HepG2 (cell line): ENCODE data around the gene IPO9. TPM values are rescaled to one million over a fixed set of nuclear protein-coding genes. Genes with fewer than 3 reads are reported as not detected.

Experiments used
- ATAC-seq: fragments of 200-7000 bp; cut with Tn5 transposase; 3 replicates; pipeline ENCODE4 v1.9.1; 2020; ENCODE audit warnings: mild to moderate bottlenecking, moderate library complexity
- BruUV-seq: library from RNA; stranded (reverse); fragments of 400-500 nt; replicated peaks from 2 replicates; lab custom pipeline; 2021; lab: Mats Ljungman, UMichigan
- CTCF ChIA-PET: fragments of 300-600 bp; formaldehyde crosslinking; extraction: SDS; loops from one replicate; lab custom pipeline; 2021; ENCODE audit warnings: low total read pairs, inconsistent platforms, low intra/inter-chr PET ratio; lab: Yijun Ruan, JAX
- POLR2A ChIA-PET: fragments of 350-600 bp; sonication (Branson Sonifier 250); formaldehyde crosslinking; loops from one replicate; lab custom pipeline; 2020; ENCODE audit warnings: antibody characterized with exemption, inconsistent platforms; lab: Yijun Ruan, JAX
- DNase-seq: peaks from one replicate; pipeline ENCODE4 v3.0.0-alpha.2; 2015; ENCODE audit warnings: low spot score
- FAIRE-seq: peaks from 3 replicates; lab custom pipeline; 2011; peaks lifted over from hg19 to GRCh38; lab: Jason Lieb, UNC
- H2AFZ ChIP-seq: one replicate; pipeline ENCODE4 v1.6.1; 2011; ENCODE audit warnings: low read length, inconsistent platforms
- H3K27ac ChIP-seq: fragments of 300-600 bp; 3 replicates; pipeline ENCODE4 v1.8.0; 2011; ENCODE audit warnings: mixed run types, mild to moderate bottlenecking, mixed read lengths, low read length, inconsistent platforms; ENCODE audit not compliant: insufficient read depth; ENCODE audit errors: extremely low read length
- H3K27me3 ChIP-seq, 2 experiments: fragments of 200-600 bp in 1 of 2; 2 replicates in 1 of 2; 3 replicates in 1 of 2; pipeline versions ENCODE4 v1.6.0 to v1.8.0; 2011; ENCODE audit warnings: low read length in 2 of 2, mild to moderate bottlenecking in 2 of 2, moderate library complexity in 2 of 2, inconsistent platforms in 1 of 2; ENCODE audit not compliant: insufficient read depth in 2 of 2, control insufficient read depth in 1 of 2
- H3K36me3 ChIP-seq, 2 experiments: fragments of 200-600 bp in 1 of 2; replicated peaks in 1 of 2; 2 replicates in 1 of 2; 3 replicates in 1 of 2; pipeline versions ENCODE4 v1.5.1 to v1.8.0; 2011; ENCODE audit warnings: low read length in 2 of 2, inconsistent platforms in 1 of 2; ENCODE audit not compliant: insufficient read depth in 2 of 2, control insufficient read depth in 1 of 2
- H3K4me1 ChIP-seq: 2 replicates; pipeline ENCODE4 v1.5.1; 2012; ENCODE audit warnings: low read length, inconsistent platforms; ENCODE audit not compliant: insufficient read depth
- H3K4me2 ChIP-seq: 2 replicates; pipeline ENCODE4 v1.6.0; 2011; ENCODE audit warnings: low read depth, low read length, inconsistent platforms
- H3K4me3 ChIP-seq, 3 experiments: fragments of 200-600 bp in 1 of 3; sonication (generic), shearing (Covaris generic) in 1 of 3; replicated peaks in 1 of 3; 2 replicates each; pipeline ENCODE4 v1.5.1; 2011 to 2016; ENCODE audit warnings: low read length in 3 of 3, inconsistent platforms in 2 of 3, low read depth in 2 of 3, mild to moderate bottlenecking in 2 of 3, control low read depth in 1 of 3, mixed read lengths in 1 of 3; ENCODE audit not compliant: insufficient read depth in 1 of 3
- H3K79me2 ChIP-seq: one replicate; pipeline ENCODE4 v1.6.1; 2011; ENCODE audit warnings: low read length, inconsistent platforms; ENCODE audit not compliant: insufficient read depth
- H3K9ac ChIP-seq: 2 replicates; pipeline ENCODE4 v1.6.0; 2011; ENCODE audit warnings: mild to moderate bottlenecking, low read depth, low read length, inconsistent platforms; ENCODE audit not compliant: insufficient read depth
- H3K9me3 ChIP-seq: 2 replicates; pipeline ENCODE4 v1.5.1; 2012; ENCODE audit warnings: mild to moderate bottlenecking, low read length
- H4K20me1 ChIP-seq: 2 replicates; pipeline ENCODE4 v1.6.0; 2011; ENCODE audit warnings: inconsistent platforms, mild to moderate bottlenecking, low read length, moderate library complexity; ENCODE audit not compliant: insufficient read depth
- GZF1 ChIP-seq: sonication (generic); formaldehyde crosslinking; IDR thresholded peaks from 2 replicates; pipeline ENCODE4 v1.5.1; 2020; ENCODE audit warnings: mild to moderate bottlenecking, missing genetic modification reagents
- HNF4G ChIP-seq, 2 experiments: sonication (generic) in 1 of 2; formaldehyde crosslinking in 1 of 2; IDR thresholded peaks; 2 replicates each; pipeline versions ENCODE4 v1.4.0 to v1.6.1; 2011 to 2020; ENCODE audit warnings: borderline replicate concordance in 2 of 2, low read depth in 2 of 2, mild to moderate bottlenecking in 2 of 2, low read length in 1 of 2, missing genetic modification reagents in 1 of 2, moderate library complexity in 1 of 2
- THAP8 ChIP-seq: sonication (generic); formaldehyde crosslinking; IDR thresholded peaks from 2 replicates; pipeline ENCODE4 v1.5.1; 2020; ENCODE audit warnings: missing genetic modification reagents, mild to moderate bottlenecking, borderline replicate concordance
- ZNF644 ChIP-seq: IDR thresholded peaks from 2 replicates; pipeline ENCODE4 v1.6.1; 2016; ENCODE audit warnings: low read depth
- ZNF687 ChIP-seq: sonication (generic); formaldehyde crosslinking; IDR thresholded peaks from 2 replicates; pipeline ENCODE4 v1.5.1; 2020; ENCODE audit warnings: mild to moderate bottlenecking, missing genetic modification reagents, moderate library complexity
- ZNF724P ChIP-seq: sonication (generic); formaldehyde crosslinking; IDR thresholded peaks from 2 replicates; pipeline ENCODE4 v1.8.0; 2022; ENCODE audit warnings: missing genetic modification reagents, borderline replicate concordance
- ZNF740 ChIP-seq: sonication (generic); formaldehyde crosslinking; IDR thresholded peaks from 2 replicates; pipeline ENCODE4 v1.4.0; 2020; ENCODE audit warnings: missing genetic modification reagents
- WGBS: methylation state at CpG from one replicate; pipeline ENCODE4 v1.1.6; 2017; ENCODE audit warnings: low lambda C conversion rate; 5-methylcytosine and 5-hydroxymethylcytosine counted together
- in situ Hi-C: cut with HindIII; loops from 2 replicates; pipeline ENCODE4 v1.10.0; 2017; ENCODE audit warnings: low pct_unique_long_range_greater_than_20kb; ENCODE audit not compliant: extremely low pct_ligation_motif_present
- intact Hi-C: fragments of 100-400 bp; cut with micrococcal nuclease; formaldehyde crosslinking; loops from one replicate; pipeline ENCODE4 v1.10.0; 2022; ENCODE audit not compliant: unreplicated experiment
- polyA plus RNA-seq, 8 experiments: library from polyadenylated mRNA; depleted of rRNA in 3 of 8; stranded (reverse) in 7 of 8; unstranded in 1 of 8; fragments of >200 nt; fragmentation: Illumina TruSeq in 4 of 8; extraction: Trizol in 4 of 8; gene quantifications; 2 replicates each; pipeline versions ENCODE4 v1.2.1 to v1.2.3, GENCODE V29; 2011 to 2016; ENCODE audit warnings: low read depth in 4 of 8, missing spikeins in 1 of 8, mixed read lengths in 1 of 8; ENCODE audit not compliant: insufficient read depth in 1 of 8
- total RNA-seq, 5 experiments: library from RNA; depleted of rRNA; stranded (reverse); fragments of >200 nt; fragmentation: Illumina TruSeq; extraction: Trizol; gene quantifications; 2 replicates each; pipeline ENCODE4 v1.2.3, GENCODE V29; 2016; ENCODE audit warnings: low read depth in 1 of 5
- TF ChIP-seq, protein P1 (sequence below): sonication (generic); formaldehyde crosslinking; IDR thresholded peaks from 2 replicates; pipeline ENCODE4 v1.4.0; 2020; ENCODE audit warnings: missing genetic modification reagents
- TF ChIP-seq, protein P2 (sequence below): fragments of 450-650 bp; IDR thresholded peaks from 2 replicates; pipeline ENCODE4 v1.6.1; 2017; ENCODE audit warnings: mild to moderate bottlenecking

Gene IPO9
- total and polyA plus RNA-seq, 2 of the 13 experiments (the other 11 are each of a cell fraction or from before 2014, with no cell fraction given) = 31.0 to 34.8 TPM

DNA sequence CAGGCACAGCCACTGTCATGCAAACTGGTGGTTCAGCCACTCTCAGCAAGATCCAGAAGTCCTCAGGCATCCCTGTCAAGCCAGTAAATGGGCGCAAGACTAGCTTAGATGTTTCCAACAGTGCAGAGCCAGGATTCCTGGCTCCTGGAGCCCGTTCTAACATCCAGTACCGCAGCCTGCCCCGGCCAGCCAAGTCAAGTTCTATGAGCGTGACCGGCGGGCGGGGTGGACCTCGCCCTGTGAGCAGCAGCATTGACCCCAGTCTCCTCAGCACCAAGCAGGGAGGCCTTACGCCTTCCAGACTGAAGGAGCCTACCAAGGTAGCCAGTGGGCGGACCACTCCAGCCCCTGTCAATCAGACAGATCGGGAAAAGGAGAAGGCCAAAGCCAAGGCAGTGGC, 46.6 kb upstream of the IPO9 start:
- WGBS = 24% methylated on average over 7 of the region's 12 CpGs
- H3K4me3 ChIP-seq = no peak overlapping the region
- no peaks in the 10 kb centered on the region for H4K20me1 ChIP-seq
- H3K27ac ChIP-seq = no peak overlapping the region
- ChIA-PET CTCF (no interaction called here), POLR2A (no interaction called here)
- peaks cover 0 to 41% of the 10 kb centered on the region in 2 experiments; a peak in 2 of 5 replicates for H3K27me3 ChIP-seq
- H2AFZ ChIP-seq = no peak overlapping the region
- BruUV-seq = no TSS peak
- H3K4me2 ChIP-seq = no peak overlapping the region
- H3K79me2 ChIP-seq = no peaks in the 10 kb centered on the region
- H3K9ac ChIP-seq = no peak overlapping the region
- H3K4me1 ChIP-seq = no peaks in the 10 kb centered on the region
- H3K9me3 ChIP-seq = no peaks in the 10 kb centered on the region
- no peaks in the 10 kb centered on the region for H3K36me3 ChIP-seq
- no peak for FAIRE-seq
- no peak for ATAC-seq
- in situ Hi-C loops = loop anchor here (10.0 kb wide), 1 partner anchor 218 kb away; no protein-coding TSS in a partner anchor
- DNase-seq = no peak
- TF ChIP-seq ZNF644 (CRISPR knock-in tag) (no peak), THAP8 (CRISPR knock-in tag) (no peak), ZNF724P (no peak), HNF4G (IDR thresholded peaks at IDR 0.05; ENCODE audit: borderline replicate concordance, low read depth, low read length) (no peak), HNF4G (CRISPR knock-in tag; IDR thresholded peaks at IDR 0.05; ENCODE audit: borderline replicate concordance, low read depth) (no peak), ZNF740 (CRISPR knock-in tag) (no peak), GZF1 (no peak), ZNF687 (CRISPR knock-in tag) (no peak)
- TF ChIP-seq, protein P1, sequence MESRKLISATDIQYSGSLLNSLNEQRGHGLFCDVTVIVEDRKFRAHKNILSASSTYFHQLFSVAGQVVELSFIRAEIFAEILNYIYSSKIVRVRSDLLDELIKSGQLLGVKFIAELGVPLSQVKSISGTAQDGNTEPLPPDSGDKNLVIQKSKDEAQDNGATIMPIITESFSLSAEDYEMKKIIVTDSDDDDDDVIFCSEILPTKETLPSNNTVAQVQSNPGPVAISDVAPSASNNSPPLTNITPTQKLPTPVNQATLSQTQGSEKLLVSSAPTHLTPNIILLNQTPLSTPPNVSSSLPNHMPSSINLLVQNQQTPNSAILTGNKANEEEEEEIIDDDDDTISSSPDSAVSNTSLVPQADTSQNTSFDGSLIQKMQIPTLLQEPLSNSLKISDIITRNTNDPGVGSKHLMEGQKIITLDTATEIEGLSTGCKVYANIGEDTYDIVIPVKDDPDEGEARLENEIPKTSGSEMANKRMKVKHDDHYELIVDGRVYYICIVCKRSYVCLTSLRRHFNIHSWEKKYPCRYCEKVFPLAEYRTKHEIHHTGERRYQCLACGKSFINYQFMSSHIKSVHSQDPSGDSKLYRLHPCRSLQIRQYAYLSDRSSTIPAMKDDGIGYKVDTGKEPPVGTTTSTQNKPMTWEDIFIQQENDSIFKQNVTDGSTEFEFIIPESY (CRISPR knock-in tag) = no peak
- TF ChIP-seq, protein P2, sequence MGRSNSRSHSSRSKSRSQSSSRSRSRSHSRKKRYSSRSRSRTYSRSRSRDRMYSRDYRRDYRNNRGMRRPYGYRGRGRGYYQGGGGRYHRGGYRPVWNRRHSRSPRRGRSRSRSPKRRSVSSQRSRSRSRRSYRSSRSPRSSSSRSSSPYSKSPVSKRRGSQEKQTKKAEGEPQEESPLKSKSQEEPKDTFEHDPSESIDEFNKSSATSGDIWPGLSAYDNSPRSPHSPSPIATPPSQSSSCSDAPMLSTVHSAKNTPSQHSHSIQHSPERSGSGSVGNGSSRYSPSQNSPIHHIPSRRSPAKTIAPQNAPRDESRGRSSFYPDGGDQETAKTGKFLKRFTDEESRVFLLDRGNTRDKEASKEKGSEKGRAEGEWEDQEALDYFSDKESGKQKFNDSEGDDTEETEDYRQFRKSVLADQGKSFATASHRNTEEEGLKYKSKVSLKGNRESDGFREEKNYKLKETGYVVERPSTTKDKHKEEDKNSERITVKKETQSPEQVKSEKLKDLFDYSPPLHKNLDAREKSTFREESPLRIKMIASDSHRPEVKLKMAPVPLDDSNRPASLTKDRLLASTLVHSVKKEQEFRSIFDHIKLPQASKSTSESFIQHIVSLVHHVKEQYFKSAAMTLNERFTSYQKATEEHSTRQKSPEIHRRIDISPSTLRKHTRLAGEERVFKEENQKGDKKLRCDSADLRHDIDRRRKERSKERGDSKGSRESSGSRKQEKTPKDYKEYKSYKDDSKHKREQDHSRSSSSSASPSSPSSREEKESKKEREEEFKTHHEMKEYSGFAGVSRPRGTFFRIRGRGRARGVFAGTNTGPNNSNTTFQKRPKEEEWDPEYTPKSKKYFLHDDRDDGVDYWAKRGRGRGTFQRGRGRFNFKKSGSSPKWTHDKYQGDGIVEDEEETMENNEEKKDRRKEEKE = no peak
- TF ChIP-seq, all 625 proteins: peak for 0
- intact Hi-C loops = no loop called here
